SH-SY5Y (cell line): ENCODE data around the gene RBMS1.

Experiments used
- GATA2 ChIP-seq: IDR thresholded peaks from 2 replicates; pipeline ENCODE4 v1.6.1; 2011; ENCODE audit warnings: mild to moderate bottlenecking, low read depth, low read length
- GATA3 ChIP-seq: IDR thresholded peaks from 2 replicates; pipeline ENCODE4 v1.6.1; 2011; ENCODE audit warnings: low read depth, mild to moderate bottlenecking, low read length, moderate library complexity

DNA sequence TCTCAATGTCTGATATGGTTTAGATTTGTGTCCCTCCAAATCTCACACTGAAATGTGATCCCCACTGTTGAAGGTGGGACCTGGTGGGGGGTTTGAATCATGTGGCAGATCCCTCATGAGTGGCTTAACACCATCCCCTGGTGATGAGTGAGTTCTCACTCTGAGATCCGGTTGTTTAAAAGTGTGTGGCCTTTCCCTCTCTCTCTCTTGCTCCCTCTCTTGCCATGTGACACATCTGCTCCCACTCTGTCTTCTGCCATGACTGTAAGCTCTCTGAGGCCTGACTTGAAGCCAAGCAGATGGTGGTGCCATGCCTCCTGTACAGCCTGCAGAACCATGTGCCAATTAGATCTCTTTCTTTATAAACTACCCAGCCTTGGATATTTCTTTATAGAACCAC is 108.8 kb downstream of the RBMS1 start:
- TF ChIP-seq GATA3 (no peak), GATA2 (no peak)
